HepG2 (cell line): ENCODE results near the gene STK25. TPM values are rescaled to one million over a fixed set of nuclear protein-coding genes. Genes with fewer than 3 reads are reported as not detected.

ENCODE experiments used
- AKAP8 ChIP-seq: sonication (generic); formaldehyde crosslinking; IDR thresholded peaks from 2 replicates; pipeline ENCODE4 v1.5.1; 2020; ENCODE audit warnings: mild to moderate bottlenecking, missing genetic modification reagents
- BCLAF1 ChIP-seq: fragments of 450-650 bp; IDR thresholded peaks from 2 replicates; pipeline ENCODE4 v1.6.1; 2017; ENCODE audit warnings: mild to moderate bottlenecking
- BRCA1 ChIP-seq: sonication (generic); formaldehyde crosslinking; IDR thresholded peaks from 2 replicates; pipeline ENCODE4 v1.4.0; 2020; ENCODE audit warnings: missing genetic modification reagents
- CBX2 ChIP-seq, 2 experiments: fragments of 200-600 bp in 1 of 2; sonication (generic); formaldehyde crosslinking in 1 of 2; IDR thresholded peaks; 2 replicates each; pipeline versions ENCODE4 v1.7.0 to v1.8.1; 2018 to 2022; ENCODE audit warnings: low read depth in 2 of 2, low read length in 1 of 2, mild to moderate bottlenecking in 1 of 2, missing genetic modification reagents in 1 of 2
- CHD4 ChIP-seq: fragments of 200-600 bp; sonication (generic); IDR thresholded peaks from 2 replicates; pipeline ENCODE4 v1.7.0; 2017; ENCODE audit warnings: mild to moderate bottlenecking, low read length, borderline replicate concordance
- EHMT2 ChIP-seq: fragments of 200-600 bp; sonication (generic); IDR thresholded peaks from 2 replicates; pipeline ENCODE4 v1.7.0; 2017; ENCODE audit warnings: antibody characterized with exemption, low read depth, low read length, borderline replicate concordance
- FIP1L1 ChIP-seq: fragments of 200-400 bp; formaldehyde crosslinking; IDR thresholded peaks from 2 replicates; pipeline ENCODE4 v1.6.1; 2018; ENCODE audit warnings: low read depth, mild to moderate bottlenecking, low read length, moderate library complexity, borderline replicate concordance; ENCODE audit not compliant: insufficient read depth
- FOXA3 ChIP-seq: IDR thresholded peaks from 2 replicates; pipeline ENCODE4 v1.6.1; 2016; ENCODE audit warnings: missing genetic modification reagents, missing compliant biosample characterization
- GABPB1 ChIP-seq: IDR thresholded peaks from 2 replicates; pipeline ENCODE4 v1.6.1; 2016; ENCODE audit warnings: mild to moderate bottlenecking, missing genetic modification reagents, moderate library complexity, missing compliant biosample characterization
- HNRNPL ChIP-seq: fragments of 200-400 bp; formaldehyde crosslinking; IDR thresholded peaks from 2 replicates; pipeline ENCODE4 v1.6.1; 2017; ENCODE audit warnings: mild to moderate bottlenecking, low read depth, low read length
- NFE2L2 ChIP-seq: fragments of 150-350 bp; IDR thresholded peaks from 2 replicates; pipeline ENCODE4 v1.6.1; 2014; ENCODE audit warnings: low read length
- TAF15 ChIP-seq: fragments of 200-400 bp; formaldehyde crosslinking; IDR thresholded peaks from one replicate; pipeline ENCODE4 v1.6.1; 2018; ENCODE audit warnings: mild to moderate bottlenecking, low read depth, low read length; ENCODE audit not compliant: poor library complexity, severe bottlenecking
- ZBTB21 ChIP-seq: sonication (generic); formaldehyde crosslinking; IDR thresholded peaks from 2 replicates; pipeline ENCODE4 v1.4.0; 2020; ENCODE audit warnings: missing genetic modification reagents
- ZKSCAN8 ChIP-seq: IDR thresholded peaks from 2 replicates; pipeline ENCODE4 v1.6.1; 2016; ENCODE audit warnings: borderline replicate concordance, missing genetic modification reagents, missing compliant biosample characterization
- ZNF747 ChIP-seq: sonication (generic); formaldehyde crosslinking; IDR thresholded peaks from 2 replicates; pipeline ENCODE4 v1.8.1; 2023; ENCODE audit warnings: missing genetic modification reagents, mild to moderate bottlenecking, borderline replicate concordance
- ZNF777 ChIP-seq: sonication (generic); formaldehyde crosslinking; IDR thresholded peaks from 2 replicates; pipeline ENCODE4 v1.4.0; 2020; ENCODE audit warnings: missing genetic modification reagents
- ZNF782 ChIP-seq: sonication (generic); formaldehyde crosslinking; IDR thresholded peaks from 2 replicates; pipeline ENCODE4 v1.4.0; 2020; ENCODE audit warnings: missing genetic modification reagents, mild to moderate bottlenecking, borderline replicate concordance
- polyA plus RNA-seq, 8 experiments: library from polyadenylated mRNA; depleted of rRNA in 3 of 8; stranded (reverse) in 7 of 8; unstranded in 1 of 8; fragments of >200 nt; fragmentation: Illumina TruSeq in 4 of 8; extraction: Trizol in 4 of 8; gene quantifications; 2 replicates each; pipeline versions ENCODE4 v1.2.1 to v1.2.3, GENCODE V29; 2011 to 2016; ENCODE audit warnings: low read depth in 4 of 8, missing spikeins in 1 of 8, mixed read lengths in 1 of 8; ENCODE audit not compliant: insufficient read depth in 1 of 8
- total RNA-seq, 5 experiments: library from RNA; depleted of rRNA; stranded (reverse); fragments of >200 nt; fragmentation: Illumina TruSeq; extraction: Trizol; gene quantifications; 2 replicates each; pipeline ENCODE4 v1.2.3, GENCODE V29; 2016; ENCODE audit warnings: low read depth in 1 of 5
- TF ChIP-seq, protein P1 (sequence below): sonication (generic); formaldehyde crosslinking; IDR thresholded peaks from 2 replicates; pipeline ENCODE4 v1.4.0; 2020; ENCODE audit warnings: missing genetic modification reagents, mild to moderate bottlenecking, borderline replicate concordance
- TF ChIP-seq, protein P2 (sequence below): sonication (generic); formaldehyde crosslinking; IDR thresholded peaks from 2 replicates; pipeline ENCODE4 v1.5.1; 2020; ENCODE audit warnings: missing genetic modification reagents, mild to moderate bottlenecking, borderline replicate concordance
- TF ChIP-seq, protein P3 (sequence below): sonication (generic); formaldehyde crosslinking; IDR thresholded peaks from 2 replicates; pipeline ENCODE4 v1.5.1; 2020; ENCODE audit warnings: missing genetic modification reagents, mild to moderate bottlenecking, borderline replicate concordance
- TF ChIP-seq, protein P4 (sequence below): sonication (generic); formaldehyde crosslinking; IDR thresholded peaks from 2 replicates; pipeline ENCODE4 v1.8.0; 2022; ENCODE audit warnings: missing genetic modification reagents, mild to moderate bottlenecking, inconsistent platforms, borderline replicate concordance

The STK25 gene
- total and polyA plus RNA-seq, 2 of the 13 experiments (the other 11 are each of a cell fraction or from before 2014, with no cell fraction given) = 177 to 481 TPM

DNA sequence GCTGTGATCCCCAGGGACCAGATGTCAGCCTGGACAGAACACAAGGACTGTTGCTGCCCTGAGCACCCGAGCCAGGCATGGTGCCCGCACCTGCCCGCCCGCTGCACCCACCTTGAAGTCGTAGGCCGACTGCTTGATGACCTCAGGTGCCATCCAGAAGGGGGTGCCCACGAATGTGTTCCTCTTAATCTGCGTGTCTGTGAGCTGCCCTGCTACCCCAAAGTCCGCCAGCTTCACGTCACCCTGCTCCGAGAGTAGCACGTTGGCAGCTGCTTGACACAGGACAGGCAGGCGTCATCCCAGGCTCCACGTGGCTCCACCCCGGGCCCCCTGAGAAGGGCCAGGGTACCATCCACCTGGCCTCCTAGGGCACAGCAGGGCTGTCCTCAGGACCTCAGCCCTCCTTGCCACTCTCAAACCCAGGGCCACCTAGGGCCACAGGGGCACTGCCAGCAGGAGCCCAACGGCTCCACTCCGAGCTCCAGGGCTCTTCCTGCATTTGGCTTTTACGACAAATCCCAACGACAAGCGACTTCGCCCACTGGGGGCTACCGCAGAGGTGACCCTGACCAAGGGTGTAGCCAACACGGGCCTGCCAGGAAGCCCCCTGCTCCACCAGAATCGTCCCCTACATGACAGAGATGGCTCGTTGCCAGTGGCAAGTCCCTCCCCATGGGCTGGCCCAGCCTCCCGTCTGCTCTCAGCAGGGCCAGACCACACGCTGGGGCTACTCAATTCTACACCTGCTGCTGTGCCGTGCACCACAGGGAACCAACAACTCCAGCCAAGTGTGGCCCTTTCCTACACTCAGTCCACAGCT lies 9.0 kb downstream of the STK25 start (continued):
- TF ChIP-seq BCLAF1 = no peak
- 0 out of 2 replicates have a peak, but pooled peaks have one; percentile 50 for TF ChIP-seq HNRNPL
- TF ChIP-seq ZKSCAN8 (CRISPR knock-in tag) = no peak
- TF ChIP-seq CBX2 (IDR thresholded peaks at IDR 0.05; ENCODE audit: low read depth, low read length) = no peak
- no peak for TF ChIP-seq CBX2 (CRISPR knock-in tag; IDR thresholded peaks at IDR 0.05; ENCODE audit: low read depth)
- no peak for TF ChIP-seq FIP1L1
- TF ChIP-seq ZNF782 (CRISPR knock-in tag) = no peak
- TF ChIP-seq ZBTB21 (CRISPR knock-in tag) = no peak
- no peak for TF ChIP-seq BRCA1
- TF ChIP-seq, protein P1, sequence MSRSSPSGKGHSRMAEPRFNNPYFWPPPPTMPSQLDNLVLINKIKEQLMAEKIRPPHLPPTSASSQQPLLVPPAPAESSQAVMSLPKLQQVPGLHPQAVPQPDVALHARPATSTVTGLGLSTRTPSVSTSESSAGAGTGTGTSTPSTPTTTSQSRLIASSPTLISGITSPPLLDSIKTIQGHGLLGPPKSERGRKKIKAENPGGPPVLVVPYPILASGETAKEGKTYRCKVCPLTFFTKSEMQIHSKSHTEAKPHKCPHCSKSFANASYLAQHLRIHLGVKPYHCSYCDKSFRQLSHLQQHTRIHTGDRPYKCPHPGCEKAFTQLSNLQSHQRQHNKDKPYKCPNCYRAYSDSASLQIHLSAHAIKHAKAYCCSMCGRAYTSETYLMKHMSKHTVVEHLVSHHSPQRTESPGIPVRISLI (CRISPR knock-in tag) = no peak
- TF ChIP-seq, protein P2, sequence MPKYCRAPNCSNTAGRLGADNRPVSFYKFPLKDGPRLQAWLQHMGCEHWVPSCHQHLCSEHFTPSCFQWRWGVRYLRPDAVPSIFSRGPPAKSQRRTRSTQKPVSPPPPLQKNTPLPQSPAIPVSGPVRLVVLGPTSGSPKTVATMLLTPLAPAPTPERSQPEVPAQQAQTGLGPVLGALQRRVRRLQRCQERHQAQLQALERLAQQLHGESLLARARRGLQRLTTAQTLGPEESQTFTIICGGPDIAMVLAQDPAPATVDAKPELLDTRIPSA (CRISPR knock-in tag) = no peak
- no peak for TF ChIP-seq NFE2L2
- no peak for TF ChIP-seq CHD4
- no peak for TF ChIP-seq GABPB1 (CRISPR knock-in tag)
- TF ChIP-seq, protein P3, sequence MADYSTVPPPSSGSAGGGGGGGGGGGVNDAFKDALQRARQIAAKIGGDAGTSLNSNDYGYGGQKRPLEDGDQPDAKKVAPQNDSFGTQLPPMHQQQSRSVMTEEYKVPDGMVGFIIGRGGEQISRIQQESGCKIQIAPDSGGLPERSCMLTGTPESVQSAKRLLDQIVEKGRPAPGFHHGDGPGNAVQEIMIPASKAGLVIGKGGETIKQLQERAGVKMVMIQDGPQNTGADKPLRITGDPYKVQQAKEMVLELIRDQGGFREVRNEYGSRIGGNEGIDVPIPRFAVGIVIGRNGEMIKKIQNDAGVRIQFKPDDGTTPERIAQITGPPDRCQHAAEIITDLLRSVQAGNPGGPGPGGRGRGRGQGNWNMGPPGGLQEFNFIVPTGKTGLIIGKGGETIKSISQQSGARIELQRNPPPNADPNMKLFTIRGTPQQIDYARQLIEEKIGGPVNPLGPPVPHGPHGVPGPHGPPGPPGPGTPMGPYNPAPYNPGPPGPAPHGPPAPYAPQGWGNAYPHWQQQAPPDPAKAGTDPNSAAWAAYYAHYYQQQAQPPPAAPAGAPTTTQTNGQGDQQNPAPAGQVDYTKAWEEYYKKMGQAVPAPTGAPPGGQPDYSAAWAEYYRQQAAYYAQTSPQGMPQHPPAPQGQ (CRISPR knock-in tag) = no peak
- no peak for TF ChIP-seq ZNF747 (CRISPR knock-in tag)
- peak; percentile 38 for TF ChIP-seq TAF15
- no peak for TF ChIP-seq ZNF777
- TF ChIP-seq FOXA3 = no peak
- no peak for TF ChIP-seq EHMT2
- TF ChIP-seq, protein P4, sequence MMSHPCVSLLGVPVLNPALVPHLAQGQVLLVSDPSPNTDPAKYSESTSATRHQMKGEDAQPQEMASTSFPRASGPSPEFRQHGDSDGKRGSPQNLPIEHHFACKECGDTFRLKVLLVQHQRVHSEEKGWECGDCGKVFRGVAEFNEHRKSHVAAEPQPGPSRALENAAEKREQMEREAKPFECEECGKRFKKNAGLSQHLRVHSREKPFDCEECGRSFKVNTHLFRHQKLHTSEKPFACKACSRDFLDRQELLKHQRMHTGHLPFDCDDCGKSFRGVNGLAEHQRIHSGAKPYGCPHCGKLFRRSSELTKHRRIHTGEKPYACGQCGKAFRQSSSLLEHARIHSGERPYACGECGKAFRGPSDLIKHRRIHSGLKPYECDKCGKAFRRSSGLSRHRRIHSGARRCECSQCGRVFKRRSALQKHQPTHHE (CRISPR knock-in tag) = no peak
- TF ChIP-seq AKAP8 = peak; percentile 66; the same call in 1 of the 2 replicates
